Activated B cell treated with CpG ODN at 0.5 μM for 24 hours (primary cell): ENCODE data around the gene DNAJC27. TPM values are rescaled to one million over a fixed set of nuclear protein-coding genes. Genes with fewer than 3 reads are reported as not detected.

Source experiments
- ATAC-seq: fragments of 200-7000 bp; cut with Tn5 transposase; one replicate; pipeline ENCODE4 v1.10.0; 2021; ENCODE audit warnings: low read depth, mild to moderate bottlenecking, moderate library complexity
- CTCF ChIA-PET: fragments of 350-600 bp; sonication (Branson Sonifier 250); formaldehyde crosslinking; loops from one replicate; lab custom pipeline; 2021; ENCODE audit warnings: antibody characterized with exemption; lab: Charles Lee
- POLR2A ChIA-PET: fragments of 350-600 bp; sonication (Branson Sonifier 250); formaldehyde crosslinking; loops from one replicate; lab custom pipeline; 2021; ENCODE audit warnings: antibody characterized with exemption; lab: Charles Lee
- DNase-seq: peaks from one replicate; pipeline ENCODE4 v3.0.0; 2022
- H3K27ac Mint-ChIP-seq: one replicate; pipeline ENCODE4 v1.8.0; 2020; ENCODE audit warnings: mixed read lengths
- H3K27me3 Mint-ChIP-seq: one replicate; pipeline ENCODE4 v1.8.0; 2021; ENCODE audit warnings: mixed read lengths
- H3K36me3 Mint-ChIP-seq: one replicate; pipeline ENCODE4 v1.8.0; 2021; ENCODE audit warnings: low read depth, mixed read lengths
- H3K4me1 Mint-ChIP-seq: one replicate; pipeline ENCODE4 v1.8.0; 2021; ENCODE audit warnings: mixed read lengths
- H3K4me3 Mint-ChIP-seq: one replicate; pipeline ENCODE4 v1.8.0; 2020; ENCODE audit warnings: mild to moderate bottlenecking, mixed read lengths
- H3K9me3 Mint-ChIP-seq: one replicate; pipeline ENCODE4 v1.8.0; 2020; ENCODE audit warnings: mixed read lengths
- intact Hi-C: fragments of 100-400 bp; cut with micrococcal nuclease; formaldehyde crosslinking; loops from one replicate; pipeline ENCODE4 v1.15.1; 2024
- total RNA-seq: library from RNA; stranded (reverse); gene quantifications from 2 replicates; pipeline ENCODE4 v1.2.3, GENCODE V29; 2022
- TF ChIP-seq, protein P1 (sequence below): fragments of 200-600 bp; IDR thresholded peaks from one replicate; pipeline ENCODE4 v1.8.0; 2022; ENCODE audit warnings: antibody characterized with exemption, mild to moderate bottlenecking

The DNAJC27 gene
- total RNA-seq, 1 donor from 2014 or later: 9.7 TPM

DNA sequence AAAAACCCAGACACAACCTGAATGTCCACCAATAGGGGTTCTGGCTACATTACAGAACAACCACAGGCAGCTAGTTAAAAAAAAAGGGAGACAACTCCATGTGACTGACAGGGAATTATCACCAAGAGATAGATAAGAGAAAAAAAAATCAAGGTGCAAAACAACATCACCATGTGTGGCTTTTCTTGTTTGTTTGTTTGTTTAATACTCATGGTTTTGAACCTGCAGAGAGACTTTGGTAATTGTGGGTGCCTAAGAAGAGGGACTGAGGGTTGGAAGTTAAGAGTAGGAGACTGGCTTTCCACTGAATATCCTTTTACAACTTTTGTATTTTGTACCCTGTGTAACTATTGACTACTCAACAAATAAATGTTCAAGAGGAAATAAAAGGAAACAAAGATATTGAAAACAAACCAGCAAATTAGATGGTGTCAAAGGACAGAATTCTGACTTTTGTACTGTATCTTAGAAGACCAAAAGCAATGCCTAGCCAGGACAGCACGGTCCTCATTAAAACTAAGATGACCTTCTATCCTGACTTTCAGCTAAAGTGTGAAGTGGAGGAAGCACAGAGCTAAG is 22.5 kb upstream of the DNAJC27 start:
- Mint-ChIP-seq H3K9me3 (no peaks in the 10 kb centered on the region), H3K27ac (no peak overlapping the region), H3K4me1 (peaks cover 3% of the 10 kb centered on the region), H3K36me3 (no peaks in the 10 kb centered on the region), H3K27me3 (no peaks in the 10 kb centered on the region), H3K4me3 (no peak overlapping the region)
- DNase-seq: no peak
- POLR2A ChIA-PET: no interaction called here
- no peak for ATAC-seq
- CTCF ChIA-PET: no interaction called here
- intact Hi-C loops: no loop called here
- TF ChIP-seq, protein P1, sequence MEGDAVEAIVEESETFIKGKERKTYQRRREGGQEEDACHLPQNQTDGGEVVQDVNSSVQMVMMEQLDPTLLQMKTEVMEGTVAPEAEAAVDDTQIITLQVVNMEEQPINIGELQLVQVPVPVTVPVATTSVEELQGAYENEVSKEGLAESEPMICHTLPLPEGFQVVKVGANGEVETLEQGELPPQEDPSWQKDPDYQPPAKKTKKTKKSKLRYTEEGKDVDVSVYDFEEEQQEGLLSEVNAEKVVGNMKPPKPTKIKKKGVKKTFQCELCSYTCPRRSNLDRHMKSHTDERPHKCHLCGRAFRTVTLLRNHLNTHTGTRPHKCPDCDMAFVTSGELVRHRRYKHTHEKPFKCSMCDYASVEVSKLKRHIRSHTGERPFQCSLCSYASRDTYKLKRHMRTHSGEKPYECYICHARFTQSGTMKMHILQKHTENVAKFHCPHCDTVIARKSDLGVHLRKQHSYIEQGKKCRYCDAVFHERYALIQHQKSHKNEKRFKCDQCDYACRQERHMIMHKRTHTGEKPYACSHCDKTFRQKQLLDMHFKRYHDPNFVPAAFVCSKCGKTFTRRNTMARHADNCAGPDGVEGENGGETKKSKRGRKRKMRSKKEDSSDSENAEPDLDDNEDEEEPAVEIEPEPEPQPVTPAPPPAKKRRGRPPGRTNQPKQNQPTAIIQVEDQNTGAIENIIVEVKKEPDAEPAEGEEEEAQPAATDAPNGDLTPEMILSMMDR: no peak

DNA sequence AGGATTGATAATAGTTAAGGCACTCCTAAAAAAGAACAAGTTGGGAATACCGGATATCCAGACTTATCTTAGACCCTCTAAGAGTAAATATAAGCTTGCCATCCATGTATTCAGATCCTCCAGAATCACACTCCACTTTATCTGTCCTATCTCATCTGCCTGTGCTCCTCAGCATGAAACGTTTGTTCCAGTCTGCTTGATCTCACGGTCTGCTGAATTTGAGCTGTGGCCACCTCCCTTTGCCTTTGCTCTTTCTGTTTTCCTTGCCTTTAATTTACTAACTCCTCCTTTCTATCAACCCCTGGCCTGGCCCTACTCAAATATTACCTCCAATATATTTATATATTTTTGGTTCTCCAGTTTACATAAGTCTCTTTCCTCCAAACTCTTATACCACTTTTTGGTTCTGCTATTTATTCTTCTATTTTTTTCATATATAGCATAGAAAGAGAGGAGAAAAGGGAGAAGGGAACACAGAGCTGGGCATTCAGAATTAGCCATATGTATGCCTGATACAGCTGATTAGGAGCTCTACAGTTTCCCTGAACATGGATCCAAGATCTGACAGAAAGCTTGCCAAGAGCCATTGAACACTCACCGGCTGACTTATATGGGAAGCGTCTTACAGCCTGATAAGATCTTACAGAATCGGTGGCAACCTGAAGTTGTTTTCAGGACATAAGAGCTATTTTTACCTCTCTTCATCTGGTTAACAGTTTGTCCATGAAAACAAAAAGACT is 21.8 kb upstream of the DNAJC27 start:
- Mint-ChIP-seq H3K4me3 (no peak overlapping the region), H3K27me3 (no peaks in the 10 kb centered on the region), H3K27ac (no peak overlapping the region), H3K9me3 (no peaks in the 10 kb centered on the region), H3K4me1 (peaks cover 3% of the 10 kb centered on the region), H3K36me3 (no peaks in the 10 kb centered on the region)
- TF ChIP-seq, protein P1: no peak
- DNase-seq (no peak), ATAC-seq (no peak)
- intact Hi-C loops: no loop called here
- POLR2A ChIA-PET: interaction anchor here (0.6 kb wide), 1 partner anchor 110 kb away, joined by 6 read pairs; no protein-coding TSS in a partner anchor
- CTCF ChIA-PET: no interaction called here

DNA sequence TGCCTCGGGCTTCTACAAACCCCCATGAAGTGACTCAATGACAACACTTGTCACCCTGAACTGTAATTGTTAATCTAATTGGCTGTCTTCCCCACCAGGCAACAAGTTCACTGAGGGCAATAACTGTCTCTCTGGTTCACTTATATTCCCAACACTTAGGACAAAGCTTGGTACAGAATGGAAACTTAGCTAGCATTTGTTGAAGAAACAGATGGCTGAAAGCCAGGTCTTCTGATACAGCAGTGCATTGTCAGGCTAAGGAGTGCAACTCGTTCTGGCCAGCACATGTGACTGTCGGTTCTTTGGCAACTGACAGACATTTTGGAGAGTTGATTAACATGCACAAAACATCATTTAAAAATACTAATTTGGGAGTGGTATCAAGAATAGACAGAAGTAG is 14.6 kb upstream of the DNAJC27 start:
- H3K4me1 Mint-ChIP-seq: no peaks in the 10 kb centered on the region
- TF ChIP-seq, protein P1: no peak
- POLR2A ChIA-PET: no interaction called here
- no peak overlapping the region for H3K27ac Mint-ChIP-seq
- H3K27me3 Mint-ChIP-seq: peaks cover 4% of the 10 kb centered on the region
- H3K36me3 Mint-ChIP-seq: no peaks in the 10 kb centered on the region
- H3K9me3 Mint-ChIP-seq: no peaks in the 10 kb centered on the region
- no peak for DNase-seq
- no peak for ATAC-seq
- intact Hi-C loops: no loop called here
- CTCF ChIA-PET: no interaction called here
- no peak overlapping the region for H3K4me3 Mint-ChIP-seq

DNA sequence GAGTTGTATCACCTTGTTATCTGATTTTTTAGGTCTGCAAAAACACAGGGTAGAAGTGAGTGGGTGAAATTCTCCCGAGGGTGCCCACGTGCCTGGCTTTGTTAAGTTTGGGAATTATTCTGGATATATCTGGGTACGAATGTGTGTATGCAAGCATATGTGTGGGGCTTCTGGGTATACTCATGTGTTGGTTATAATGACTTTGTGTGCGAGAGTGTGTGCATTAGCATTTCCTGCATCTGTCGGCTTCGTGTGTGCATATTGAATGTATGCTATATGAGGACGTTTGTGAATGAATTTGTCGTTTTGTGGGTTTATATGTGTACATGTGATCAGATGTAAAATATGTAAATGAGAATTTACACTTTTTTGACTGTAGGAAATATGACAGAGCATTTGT is 13.8 kb upstream of the DNAJC27 start:
- POLR2A ChIA-PET: no interaction called here
- DNase-seq: no peak
- no peak for ATAC-seq
- H3K27me3 Mint-ChIP-seq: peaks cover 4% of the 10 kb centered on the region
- TF ChIP-seq, protein P1: no peak
- intact Hi-C loops: no loop called here
- no peak overlapping the region for H3K4me3 Mint-ChIP-seq
- H3K9me3 Mint-ChIP-seq: no peaks in the 10 kb centered on the region
- no peak overlapping the region for H3K27ac Mint-ChIP-seq
- H3K36me3 Mint-ChIP-seq: no peaks in the 10 kb centered on the region
- no peaks in the 10 kb centered on the region for H3K4me1 Mint-ChIP-seq
- CTCF ChIA-PET: no interaction called here

DNA sequence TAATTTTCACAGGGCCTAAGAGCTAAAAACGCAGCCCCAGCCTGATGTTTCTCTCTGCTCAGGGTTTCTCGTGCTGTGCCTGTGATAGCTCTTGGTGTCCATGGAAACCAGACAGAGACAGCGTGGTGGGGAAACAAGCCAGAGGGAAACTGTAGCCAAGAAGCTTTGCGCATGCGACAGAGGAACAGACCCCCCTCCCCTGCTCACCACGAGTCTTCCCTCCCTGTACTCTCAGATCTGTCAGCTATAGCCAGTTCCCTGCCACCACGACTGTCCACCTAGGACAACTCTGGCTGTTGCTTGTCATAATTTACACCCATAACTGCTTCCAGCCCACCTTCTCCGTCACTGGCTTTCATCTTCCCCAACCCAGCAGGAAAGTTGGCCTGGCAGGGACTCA is 13.2 kb upstream of the DNAJC27 start:
- Mint-ChIP-seq H3K27ac (no peak overlapping the region), H3K4me3 (no peak overlapping the region), H3K4me1 (no peaks in the 10 kb centered on the region), H3K9me3 (no peaks in the 10 kb centered on the region), H3K27me3 (peaks cover 4% of the 10 kb centered on the region), H3K36me3 (no peaks in the 10 kb centered on the region)
- TF ChIP-seq, protein P1: no peak
- intact Hi-C loops: no loop called here
- no peak for DNase-seq
- ATAC-seq: no peak
- CTCF ChIA-PET: no interaction called here
- POLR2A ChIA-PET: no interaction called here
